K562 (cell line): ENCODE measurements around the gene MAMDC4. TPM values are rescaled to one million over a fixed set of nuclear protein-coding genes. Genes with fewer than 3 reads are reported as not detected.

Experiments
- ARID2 ChIP-seq: fragments of 450-650 bp; IDR thresholded peaks from 2 replicates; pipeline ENCODE4 v1.6.1; 2017; ENCODE audit warnings: antibody characterized with exemption, mild to moderate bottlenecking
- CBX5 ChIP-seq: IDR thresholded peaks from 2 replicates; pipeline ENCODE4 v1.6.1; 2014; ENCODE audit warnings: low read depth, borderline replicate concordance
- CREB3L1 ChIP-seq: fragments of 450-650 bp; IDR thresholded peaks from 2 replicates; pipeline ENCODE4 v1.6.1; 2014; ENCODE audit warnings: low read depth, mild to moderate bottlenecking, moderate library complexity, borderline replicate concordance
- E2F3 ChIP-seq: fragments of 250-450 bp; sonication (Bioruptor Pico); IDR thresholded peaks from 2 replicates; pipeline ENCODE4 v1.4.0; 2020; ENCODE audit warnings: mild to moderate bottlenecking
- ETS1 ChIP-seq: conservative IDR thresholded peaks from 2 replicates; pipeline ENCODE4 v1.6.1; 2011; ENCODE audit warnings: low read depth, mild to moderate bottlenecking, low read length; ENCODE audit not compliant: control insufficient read depth
- GATAD2B ChIP-seq: fragments of 450-650 bp; IDR thresholded peaks from 2 replicates; pipeline ENCODE4 v1.6.1; 2017; ENCODE audit warnings: mild to moderate bottlenecking, borderline replicate concordance
- HDAC2 ChIP-seq: fragments of 450-650 bp; IDR thresholded peaks from 2 replicates; pipeline ENCODE4 v1.6.1; 2016; ENCODE audit warnings: mild to moderate bottlenecking
- HDAC3 ChIP-seq: fragments of 450-650 bp; IDR thresholded peaks from 2 replicates; pipeline ENCODE4 v1.6.1; 2018; ENCODE audit warnings: borderline replicate concordance, mild to moderate bottlenecking, moderate library complexity; ENCODE audit not compliant: partially characterized antibody
- IFI16 ChIP-seq: fragments of 250-450 bp; sonication (Bioruptor Pico); IDR thresholded peaks from 2 replicates; pipeline ENCODE4 v2.1.2; 2022; ENCODE audit warnings: mild to moderate bottlenecking, inconsistent platforms
- ILK ChIP-seq: fragments of 450-650 bp; IDR thresholded peaks from 2 replicates; pipeline ENCODE4 v1.6.1; 2016; ENCODE audit warnings: missing genetic modification characterization, low read depth, mild to moderate bottlenecking, missing compliant biosample characterization, moderate library complexity, borderline replicate concordance
- LARP7 ChIP-seq: fragments of 450-650 bp; IDR thresholded peaks from 2 replicates; pipeline ENCODE4 v1.6.1; 2016
- MAFG ChIP-seq: fragments of 450-650 bp; conservative IDR thresholded peaks from 2 replicates; pipeline ENCODE4 v1.6.1; 2016; ENCODE audit warnings: missing genetic modification characterization, missing compliant biosample characterization
- MBD2 ChIP-seq: sonication (generic); IDR thresholded peaks from 2 replicates; pipeline ENCODE4 v1.6.1; 2016; ENCODE audit warnings: low read depth, borderline replicate concordance
- MTA3 ChIP-seq: fragments of 450-650 bp; formaldehyde crosslinking; IDR thresholded peaks from 2 replicates; pipeline ENCODE4 v1.6.1; 2017; ENCODE audit warnings: mild to moderate bottlenecking, borderline replicate concordance
- NR2C2 ChIP-seq, 2 experiments: fragments of 200-800 bp in 1 of 2; sonication (Bioruptor generic) in 1 of 2; sonication (generic) in 1 of 2; formaldehyde crosslinking in 1 of 2; IDR thresholded peaks; 2 replicates each; pipeline versions ENCODE4 v1.6.1 to v1.8.0; 2016 to 2022; ENCODE audit warnings: mild to moderate bottlenecking in 1 of 2, missing compliant biosample characterization in 1 of 2, missing genetic modification characterization in 1 of 2, missing genetic modification reagents in 1 of 2
- PTTG1 ChIP-seq: fragments of 450-650 bp; IDR thresholded peaks from 2 replicates; pipeline ENCODE4 v1.6.1; 2016; ENCODE audit warnings: low read depth, mild to moderate bottlenecking, missing genetic modification characterization, missing compliant biosample characterization
- RFX7 ChIP-seq: fragments of 250-450 bp; sonication (Bioruptor Pico); IDR thresholded peaks from 2 replicates; pipeline ENCODE4 v1.5.1; 2021; ENCODE audit warnings: mild to moderate bottlenecking
- STAT5A ChIP-seq: IDR thresholded peaks from 2 replicates; pipeline ENCODE4 v1.6.1; 2012; ENCODE audit warnings: low read length, inconsistent platforms, borderline replicate concordance
- U2AF1 ChIP-seq: fragments of 200-400 bp; formaldehyde crosslinking; optimal IDR thresholded peaks from 2 replicates; pipeline ENCODE3; 2017; ENCODE audit warnings: mild to moderate bottlenecking, low read depth, low read length, moderate library complexity
- ZBTB1 ChIP-seq: sonication (generic); formaldehyde crosslinking; IDR thresholded peaks from 2 replicates; pipeline ENCODE4 v1.8.1; 2023; ENCODE audit warnings: missing genetic modification reagents, low read depth, mild to moderate bottlenecking, borderline replicate concordance
- ZBTB43 ChIP-seq: sonication (generic); formaldehyde crosslinking; IDR thresholded peaks from 2 replicates; pipeline ENCODE4 v1.8.0; 2023; ENCODE audit warnings: mild to moderate bottlenecking, missing genetic modification reagents
- ZNF311 ChIP-seq: fragments of 250-450 bp; sonication (Bioruptor Pico); IDR thresholded peaks from 2 replicates; pipeline ENCODE4 v1.4.0; 2020; ENCODE audit warnings: mild to moderate bottlenecking, moderate library complexity
- ZNF75A ChIP-seq: fragments of 450-650 bp; formaldehyde crosslinking; IDR thresholded peaks from 2 replicates; pipeline ENCODE4 v1.4.0; 2020; ENCODE audit warnings: mild to moderate bottlenecking
- ZNF79 ChIP-seq: fragments of 250-450 bp; sonication (Bioruptor Pico); IDR thresholded peaks from 2 replicates; pipeline ENCODE4 v1.4.0; 2020; ENCODE audit warnings: low read depth, mild to moderate bottlenecking, moderate library complexity
- polyA plus RNA-seq, 8 experiments: library from polyadenylated mRNA; depleted of rRNA in 4 of 8; stranded (reverse) in 5 of 8; unstranded in 3 of 8; fragments of >200 nt; fragmentation: Nextera tagmentation in 2 of 8; fragmentation: Illumina TruSeq in 1 of 8; extraction: Ambion mirVana in 2 of 8; extraction: Trizol in 1 of 8; gene quantifications; 2 replicates each; pipeline versions ENCODE4 v1.2.1 to v1.2.3, GENCODE V29; 2011 to 2014; ENCODE audit warnings: inconsistent platforms in 1 of 8, missing spikeins in 1 of 8
- total RNA-seq, 7 experiments: library from RNA; depleted of rRNA in 6 of 7; stranded (reverse); fragments of >200 nt in 6 of 7; fragmentation: Illumina TruSeq in 2 of 7; extraction: Trizol in 2 of 7; gene quantifications; 2 replicates each; pipeline versions ENCODE4 v1.2.1 to v1.2.3, GENCODE V29; 2011 to 2021; ENCODE audit warnings: low replicate concordance in 1 of 7

Gene MAMDC4
- total and polyA plus RNA-seq, 9 of the 15 experiments (the other 6 are each of a cell fraction or from before 2014, with no cell fraction given): 0.03 to 10.8 (median 1.5) TPM

- TF ChIP-seq ZBTB43 (CRISPR knock-in tag) (no peak), MTA3 (peak; percentile 97), HDAC2 (no peak), NR2C2 (CRISPR knock-in tag; IDR thresholded peaks at IDR 0.05) (no peak), NR2C2 (tag; IDR thresholded peaks at IDR 0.05) (no peak; the same call in 1 of the 2 replicates), IFI16 (CRISPR knock-in tag) (no peak), ZNF75A (CRISPR knock-in tag) (no peak), ILK (tag) (no peak), ZNF311 (CRISPR knock-in tag) (no peak), ZNF79 (CRISPR knock-in tag) (no peak), LARP7 (no peak), PTTG1 (tag) (no peak), E2F3 (CRISPR knock-in tag) (no peak), CBX5 (no peak), HDAC3 (no peak), RFX7 (CRISPR knock-in tag) (no peak), U2AF1 (no peak), GATAD2B (peak; percentile 74), ZBTB1 (no peak), CREB3L1 (peak; percentile 70; the same call in 1 of the 2 replicates), STAT5A (no peak), ARID2 (no peak), MAFG (tag) (no peak), ETS1 (peak; percentile 57; the same call in 1 of the 2 replicates), MBD2 (no peak)
Measured at GRCh38 chr9:136807281-136808074, 44.7 kb upstream of the MAMDC4 start, which contains the start of gene RABL6 (continued).
